ENCODE measurements around the gene ZNF80. TPM values are rescaled to one million over a fixed set of nuclear protein-coding genes. Genes with fewer than 3 reads are reported as not detected.

Gene ZNF80
- total RNA-seq, 4 donors from 2014 or later = not detected

GRCh38 chr3:114231616-114232015 is 5.8 kb downstream of the ZNF80 start:
- Histone ChIP-seq H3K9me3 (no peaks in the 10 kb centered on the region), H3K27ac (no peak overlapping the region), H3K4me3 (no peak overlapping the region), H3K4me1 (no peaks in the 10 kb centered on the region), H3K36me3 (no peaks in the 10 kb centered on the region), H3K27me3 (no peaks in the 10 kb centered on the region)
- no peak for TF ChIP-seq POLR2AphosphoS5 (IDR thresholded peaks at IDR 0.05)
- no peak for TF ChIP-seq EP300 (IDR thresholded peaks at IDR 0.05)
- no peak for TF ChIP-seq CTCF (IDR thresholded peaks at IDR 0.05)
- TF ChIP-seq POLR2A (IDR thresholded peaks at IDR 0.05) = no peak
- no peak for DNase-seq (ENCODE audit: low spot score in 2 of 2)
- 80% methylated on average over 2 of the region's 3 CpGs for WGBS

- Histone ChIP-seq H3K27me3 (no peaks in the 10 kb centered on the region), H3K4me1 (no peaks in the 10 kb centered on the region), H3K9me3 (peaks cover 16% of the 10 kb centered on the region), H3K4me3 (no peak overlapping the region), H3K27ac (no peak overlapping the region), H3K36me3 (no peaks in the 10 kb centered on the region)
- no peak for DNase-seq (ENCODE audit: low spot score in 2 of 2)
- no peak for TF ChIP-seq POLR2AphosphoS5 (IDR thresholded peaks at IDR 0.05)
- TF ChIP-seq EP300 (IDR thresholded peaks at IDR 0.05) = no peak
- TF ChIP-seq POLR2A (IDR thresholded peaks at IDR 0.05) = no peak
- TF ChIP-seq CTCF (IDR thresholded peaks at IDR 0.05) = no peak
- 100% methylated on average over 1 of the region's 1 CpG for WGBS
Observed at GRCh38 chr3:114227076-114227475, 10.3 kb downstream of the ZNF80 start.

GRCh38 chr3:114226313-114226712 is 11.1 kb downstream of the ZNF80 start:
- DNase-seq (ENCODE audit: low spot score in 2 of 2) = no peak
- Histone ChIP-seq H3K4me3 (no peak overlapping the region), H3K9me3 (peaks cover 16% of the 10 kb centered on the region), H3K4me1 (no peaks in the 10 kb centered on the region), H3K36me3 (no peaks in the 10 kb centered on the region), H3K27me3 (no peaks in the 10 kb centered on the region), H3K27ac (no peak overlapping the region)
- 83% methylated on average over 2 of the region's 2 CpGs for WGBS
- TF ChIP-seq CTCF (IDR thresholded peaks at IDR 0.05) = no peak
- TF ChIP-seq POLR2AphosphoS5 (IDR thresholded peaks at IDR 0.05) = no peak
- TF ChIP-seq EP300 (IDR thresholded peaks at IDR 0.05) = no peak
- TF ChIP-seq POLR2A (IDR thresholded peaks at IDR 0.05) = no peak

- Histone ChIP-seq H3K36me3 (no peaks in the 10 kb centered on the region), H3K4me1 (no peaks in the 10 kb centered on the region), H3K27ac (no peak overlapping the region), H3K27me3 (no peaks in the 10 kb centered on the region), H3K4me3 (no peak overlapping the region), H3K9me3 (peaks cover 16% of the 10 kb centered on the region)
- no peak for DNase-seq (ENCODE audit: low spot score in 2 of 2)
- 54% methylated on average over 3 of the region's 3 CpGs for WGBS
- no peak for TF ChIP-seq CTCF (IDR thresholded peaks at IDR 0.05)
- no peak for TF ChIP-seq POLR2AphosphoS5 (IDR thresholded peaks at IDR 0.05)
- no peak for TF ChIP-seq POLR2A (IDR thresholded peaks at IDR 0.05)
- no peak for TF ChIP-seq EP300 (IDR thresholded peaks at IDR 0.05)
Observed at GRCh38 chr3:114223143-114223542, 14.2 kb downstream of the ZNF80 start.

- no peak for TF ChIP-seq EP300 (IDR thresholded peaks at IDR 0.05)
- TF ChIP-seq POLR2A (IDR thresholded peaks at IDR 0.05) = no peak
- no peak for TF ChIP-seq CTCF (IDR thresholded peaks at IDR 0.05)
- TF ChIP-seq POLR2AphosphoS5 (IDR thresholded peaks at IDR 0.05) = no peak
- H3K9me3 ChIP-seq = peaks cover 16% of the 10 kb centered on the region
- no peak overlapping the region for H3K27ac ChIP-seq
- no peaks in the 10 kb centered on the region for H3K36me3 ChIP-seq
- H3K27me3 ChIP-seq = no peaks in the 10 kb centered on the region
- no peak overlapping the region for H3K4me3 ChIP-seq
- no peaks in the 10 kb centered on the region for H3K4me1 ChIP-seq
- WGBS = 100% methylated on average over 1 of the region's 1 CpG
- DNase-seq (ENCODE audit: low spot score in 2 of 2) = no peak
Observed at GRCh38 chr3:114221881-114222264, 15.5 kb downstream of the ZNF80 start.

Data from suprapubic skin (tissue), 4 donors.